AG04450 (cell line): Measurements from ENCODE around the gene DHRS3. TPM values are rescaled to one million over a fixed set of nuclear protein-coding genes. Genes with fewer than 3 reads are reported as not detected.

Experiments used
- CTCF ChIA-PET: fragments of 300-600, 350-600 bp; formaldehyde crosslinking; extraction: SDS; loops from one replicate; lab custom pipeline; 2022; ENCODE audit warnings: antibody characterized with exemption, inconsistent platforms; lab: Charles Lee
- POLR2A ChIA-PET: fragments of 350-600 bp; formaldehyde crosslinking; extraction: SDS; loops from one replicate; lab custom pipeline; 2021; ENCODE audit warnings: antibody characterized with exemption, inconsistent platforms; lab: Yijun Ruan, JAX
- DNase-seq: peaks from one replicate; pipeline ENCODE4 v3.0.0-alpha.2; 2011; ENCODE audit warnings: low read depth, low spot score
- H3K27ac ChIP-seq: one replicate; pipeline ENCODE4 v1.5.1; 2012; ENCODE audit warnings: low read depth, low read length, control low read depth
- H3K27me3 ChIP-seq: one replicate; pipeline ENCODE4 v1.6.0; 2012; ENCODE audit warnings: low read length; ENCODE audit not compliant: control insufficient read depth, insufficient read depth
- H3K4me3 ChIP-seq: 2 replicates; pipeline ENCODE4 v1.5.1; 2011; ENCODE audit warnings: mild to moderate bottlenecking, low read depth, low read length, control low read depth
- H3K9me3 ChIP-seq: 2 replicates; pipeline ENCODE4 v1.5.1; 2012; ENCODE audit warnings: low read length; ENCODE audit not compliant: control insufficient read depth, insufficient read depth
- polyA plus RNA-seq: library from polyadenylated mRNA; depleted of rRNA; stranded (reverse); fragments of >200 nt; gene quantifications from 2 replicates; pipeline ENCODE4 v1.2.3, GENCODE V29; 2011
- TF ChIP-seq, protein P1 (sequence below): IDR thresholded peaks from 2 replicates; pipeline ENCODE4 v1.5.1; 2011; ENCODE audit warnings: low read depth, low read length, control low read depth, inconsistent platforms

DHRS3 gene
- polyA plus RNA-seq, 1 experiment: 42.3 TPM

GRCh38 chr1:12604986-12605385, 13.0 kb downstream of the DHRS3 start:
- POLR2A ChIA-PET: interaction anchor here (0.7 to 1.3 kb wide), 3 partner anchors 9 to 126 kb away, joined by 6 to 10 read pairs (median 6); no protein-coding TSS in a partner anchor
- DNase-seq: no peak
- no peaks in the 10 kb centered on the region; the same call in 1 of the 2 replicates for H3K9me3 ChIP-seq
- no peak overlapping the region for H3K4me3 ChIP-seq
- TF ChIP-seq, protein P1, sequence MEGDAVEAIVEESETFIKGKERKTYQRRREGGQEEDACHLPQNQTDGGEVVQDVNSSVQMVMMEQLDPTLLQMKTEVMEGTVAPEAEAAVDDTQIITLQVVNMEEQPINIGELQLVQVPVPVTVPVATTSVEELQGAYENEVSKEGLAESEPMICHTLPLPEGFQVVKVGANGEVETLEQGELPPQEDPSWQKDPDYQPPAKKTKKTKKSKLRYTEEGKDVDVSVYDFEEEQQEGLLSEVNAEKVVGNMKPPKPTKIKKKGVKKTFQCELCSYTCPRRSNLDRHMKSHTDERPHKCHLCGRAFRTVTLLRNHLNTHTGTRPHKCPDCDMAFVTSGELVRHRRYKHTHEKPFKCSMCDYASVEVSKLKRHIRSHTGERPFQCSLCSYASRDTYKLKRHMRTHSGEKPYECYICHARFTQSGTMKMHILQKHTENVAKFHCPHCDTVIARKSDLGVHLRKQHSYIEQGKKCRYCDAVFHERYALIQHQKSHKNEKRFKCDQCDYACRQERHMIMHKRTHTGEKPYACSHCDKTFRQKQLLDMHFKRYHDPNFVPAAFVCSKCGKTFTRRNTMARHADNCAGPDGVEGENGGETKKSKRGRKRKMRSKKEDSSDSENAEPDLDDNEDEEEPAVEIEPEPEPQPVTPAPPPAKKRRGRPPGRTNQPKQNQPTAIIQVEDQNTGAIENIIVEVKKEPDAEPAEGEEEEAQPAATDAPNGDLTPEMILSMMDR: no peak
- CTCF ChIA-PET: interaction anchor here (0.7 kb wide), 1 partner anchor 1470 kb away, joined by 7 read pairs; no protein-coding TSS in a partner anchor
- H3K27me3 ChIP-seq: no peaks in the 10 kb centered on the region
- no peak overlapping the region for H3K27ac ChIP-seq

- TF ChIP-seq, protein P1: no peak
- Histone ChIP-seq H3K27ac (peak overlapping the region; percentile 42), H3K27me3 (no peaks in the 10 kb centered on the region), H3K9me3 (no peaks in the 10 kb centered on the region; the same call in 1 of the 2 replicates), H3K4me3 (no peak overlapping the region)
- POLR2A ChIA-PET: interaction anchor here (0.6 to 1.3 kb wide), 4 partner anchors 8 to 126 kb away, joined by 3 to 10 read pairs (median 6); no protein-coding TSS in a partner anchor
- DNase-seq: peak; percentile 90
- CTCF ChIA-PET: interaction anchor here (0.7 kb wide), 1 partner anchor 1470 kb away, joined by 7 read pairs; no protein-coding TSS in a partner anchor
These were observed 13.7 kb downstream of the DHRS3 start for GRCh38 chr1:12604114-12604874.

GRCh38 chr1:12603224-12603623, 14.8 kb downstream of the DHRS3 start:
- no peak overlapping the region for H3K27ac ChIP-seq
- ChIA-PET CTCF (interaction anchor here (2.5 kb wide), 1 partner anchor 16 kb away, joined by 8 read pairs; no protein-coding TSS in a partner anchor), POLR2A (no interaction called here)

DNA sequence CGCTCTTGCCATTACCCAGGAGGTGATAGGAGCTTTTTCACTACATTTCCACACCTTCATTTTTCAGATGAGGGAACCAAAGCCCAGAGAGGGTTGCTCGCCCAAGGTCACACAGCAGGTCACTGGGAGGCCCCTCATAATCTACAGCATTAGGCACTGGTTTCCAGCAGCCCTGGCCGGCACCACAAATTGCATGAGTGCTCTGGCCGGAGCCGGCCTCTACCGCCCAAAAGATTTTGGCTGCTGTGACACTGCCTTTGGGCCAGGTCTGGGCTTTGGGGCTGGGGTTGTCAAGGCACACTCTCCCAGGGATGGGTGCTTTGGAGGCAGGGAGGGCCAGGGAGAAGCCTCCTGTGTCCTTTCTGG, 15.4 kb downstream of the DHRS3 start:
- H3K27ac ChIP-seq: no peak overlapping the region
- ChIA-PET CTCF (interaction anchor here (2.5 kb wide), 1 partner anchor 16 kb away, joined by 8 read pairs; no protein-coding TSS in a partner anchor), POLR2A (interaction anchor here (0.6 kb wide), 1 partner anchor 33 kb away, joined by 3 read pairs; no protein-coding TSS in a partner anchor)
- no peaks in the 10 kb centered on the region for H3K9me3 ChIP-seq
- DNase-seq: no peak
- H3K27me3 ChIP-seq: no peaks in the 10 kb centered on the region
- no peak overlapping the region for H3K4me3 ChIP-seq
- TF ChIP-seq, protein P1: no peak

More at GRCh38 chr1:12603224-12603623, 14.8 kb downstream of the DHRS3 start:
- H3K4me3 ChIP-seq: no peak overlapping the region
- TF ChIP-seq, protein P1: no peak
- H3K9me3 ChIP-seq: no peaks in the 10 kb centered on the region
- no peaks in the 10 kb centered on the region for H3K27me3 ChIP-seq
- DNase-seq: no peak
